GM12874 (cell line): ENCODE results near the gene LTB.

Experiments used
- CTCF ChIP-seq: IDR thresholded peaks from 2 replicates; pipeline ENCODE4 v1.5.1; 2011; ENCODE audit warnings: low read depth, mild to moderate bottlenecking, control low read depth, low read length, moderate library complexity; ENCODE audit not compliant: insufficient read depth

LTB gene

DNA sequence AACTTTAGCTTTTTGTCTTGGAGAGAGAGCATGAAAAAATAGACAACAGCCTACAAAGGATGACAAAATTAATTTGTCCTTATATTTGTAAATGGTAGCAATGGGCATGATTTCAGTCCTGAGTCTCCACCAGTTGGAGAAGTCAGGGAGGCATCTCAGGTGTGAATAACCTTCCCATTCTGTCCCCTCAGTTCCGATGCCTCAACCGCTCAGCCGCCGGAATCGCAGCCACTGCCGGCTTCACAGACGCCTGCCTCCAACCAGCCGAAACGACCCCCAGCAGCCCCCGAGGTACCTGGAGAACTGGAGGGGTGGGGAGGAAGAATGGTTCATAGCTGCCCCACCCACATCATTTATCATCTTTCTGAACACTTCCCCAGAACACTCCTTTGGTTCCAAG is 41.8 kb upstream of the LTB start:
- TF ChIP-seq CTCF: no peak

DNA sequence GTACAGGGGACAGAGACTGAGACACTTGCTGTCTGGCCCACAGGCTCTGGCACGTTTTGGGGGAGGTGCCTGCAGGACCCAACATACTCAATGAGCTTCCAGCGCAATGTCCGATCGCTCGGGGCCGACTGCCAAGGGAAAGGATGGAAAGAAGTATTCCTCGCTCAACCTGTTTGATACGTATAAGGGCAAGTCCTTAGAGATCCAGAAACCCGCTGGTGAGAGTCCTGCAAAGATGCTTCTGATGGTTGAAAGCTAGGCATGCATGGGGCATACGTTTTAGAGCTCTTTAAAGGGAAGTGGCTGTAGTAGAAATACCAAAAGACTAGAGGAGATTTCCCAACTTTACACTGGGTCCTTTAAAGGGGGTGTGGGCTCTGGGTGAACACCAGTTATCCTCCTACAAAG is 40.5 kb upstream of the LTB start:
- no peak for TF ChIP-seq CTCF

DNA sequence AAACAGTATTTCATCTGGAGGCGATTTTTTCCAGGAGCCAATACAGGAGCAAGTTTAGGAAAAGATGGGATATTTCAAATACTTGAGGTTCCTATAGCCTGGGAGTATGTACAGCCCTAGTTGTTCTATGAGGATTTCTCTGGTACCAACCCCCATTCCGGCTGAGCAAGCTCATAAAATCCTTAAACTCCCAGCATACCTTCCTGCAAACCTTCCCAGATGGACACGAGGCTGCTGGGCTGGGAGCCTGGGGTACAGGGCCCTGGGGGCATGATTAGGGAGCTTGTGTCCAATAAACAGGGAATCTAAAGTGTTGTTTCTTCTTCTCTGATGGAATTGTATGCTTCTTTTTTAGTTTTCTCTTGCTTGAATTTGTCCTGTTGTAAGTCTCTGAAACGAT is 39.8 kb upstream of the LTB start:
- no peak for TF ChIP-seq CTCF

- no peak for TF ChIP-seq CTCF
These were observed 39.2 kb upstream of the LTB start for GRCh38 chr6:31621320-31621939.

DNA sequence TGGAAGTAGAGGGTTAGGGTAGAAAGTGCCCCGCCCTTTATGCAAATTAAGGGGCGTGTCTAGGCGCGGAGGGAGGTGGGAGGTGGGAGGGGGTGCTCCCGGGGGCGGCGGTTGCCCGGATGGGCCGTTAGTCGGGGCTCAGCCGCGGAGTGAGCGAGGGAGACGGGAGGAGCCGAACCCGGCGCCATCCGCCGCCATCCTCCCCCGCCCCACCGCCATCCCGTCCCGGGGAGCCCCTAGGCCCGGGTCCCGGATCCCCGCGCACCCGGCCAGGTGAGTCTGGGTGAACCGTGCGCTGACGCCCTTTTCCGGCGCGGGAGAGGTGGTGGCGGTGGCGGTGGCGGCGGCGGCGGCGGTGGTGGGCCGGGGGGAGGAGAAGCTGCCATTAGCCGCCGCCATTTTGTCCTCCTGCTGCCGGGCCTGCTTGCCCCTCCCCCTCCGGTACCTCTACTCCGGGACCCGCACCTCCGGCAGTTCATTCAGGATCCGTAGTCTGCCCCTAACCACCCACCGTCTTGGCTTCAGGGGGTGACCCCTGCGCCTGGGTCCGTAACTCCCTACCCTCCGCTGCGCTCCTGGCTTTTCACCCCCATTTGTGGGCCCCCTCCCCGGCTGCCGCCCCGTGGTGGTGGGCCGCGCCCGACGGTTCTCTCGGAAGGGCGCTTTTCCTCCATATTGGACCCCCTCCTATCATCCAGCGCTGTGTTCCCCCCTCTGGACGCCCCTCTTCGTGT is 38.5 kb upstream of the LTB start, which contains the start of gene PRRC2A:
Gene PRRC2A, plus strand, starts transcription at position 130 of the 734 bp plus-strand sequence. CDS start 2,075 bp downstream, outside the sequence.
- TF ChIP-seq CTCF: no peak

GRCh38 chr6:31619805-31620585 is 37.8 kb upstream of the LTB start:
- no peak for TF ChIP-seq CTCF

- no peak for TF ChIP-seq CTCF
These were observed 34.8 kb upstream of the LTB start for GRCh38 chr6:31617010-31617409.
